Progenitor cell of endocrine pancreas (in vitro differentiated cells): Measurements from ENCODE around the gene SLC36A4. TPM values are rescaled to one million over a fixed set of nuclear protein-coding genes. Genes with fewer than 3 reads are reported as not detected.
A peak's percentile ranks its signal among the peaks of the same experiment; 100 is the strongest.

Source experiments
- DNase-seq: peaks from one replicate; pipeline ENCODE4 v3.0.0; 2021; ENCODE audit warnings: low spot score; ENCODE audit not compliant: unreplicated experiment
- H3K27ac Mint-ChIP-seq: 2 replicates; pipeline ENCODE4 v1.8.0; 2021; ENCODE audit warnings: mild to moderate bottlenecking, moderate library complexity, mixed read lengths
- H3K27me3 Mint-ChIP-seq: 2 replicates; pipeline ENCODE4 v1.8.0; 2021; ENCODE audit warnings: mixed read lengths
- H3K36me3 Mint-ChIP-seq: 2 replicates; pipeline ENCODE4 v1.8.0; 2022; ENCODE audit warnings: mixed read lengths; ENCODE audit not compliant: insufficient read depth
- H3K4me1 Mint-ChIP-seq: 2 replicates; pipeline ENCODE4 v1.8.0; 2021; ENCODE audit warnings: low read depth, mixed read lengths
- H3K4me3 Mint-ChIP-seq: 2 replicates; pipeline ENCODE4 v1.8.0; 2021; ENCODE audit warnings: low read depth, mild to moderate bottlenecking, moderate library complexity, mixed read lengths
- H3K9me3 Mint-ChIP-seq: 2 replicates; pipeline ENCODE4 v1.8.0; 2021; ENCODE audit warnings: low read depth, mixed read lengths
- total RNA-seq: library from RNA; stranded (reverse); gene quantifications from 2 replicates; pipeline ENCODE4 v1.2.1, GENCODE V29; 2021
- TF ChIP-seq, protein P1 (sequence below): fragments of 200-600 bp; sonication (generic); IDR thresholded peaks from one replicate; pipeline ENCODE4 v1.5.0; 2021; ENCODE audit warnings: antibody characterized with exemption, mild to moderate bottlenecking; ENCODE audit not compliant: unreplicated experiment

The SLC36A4 gene
- total RNA-seq, 1 donor from 2014 or later: 36.4 TPM

DNA sequence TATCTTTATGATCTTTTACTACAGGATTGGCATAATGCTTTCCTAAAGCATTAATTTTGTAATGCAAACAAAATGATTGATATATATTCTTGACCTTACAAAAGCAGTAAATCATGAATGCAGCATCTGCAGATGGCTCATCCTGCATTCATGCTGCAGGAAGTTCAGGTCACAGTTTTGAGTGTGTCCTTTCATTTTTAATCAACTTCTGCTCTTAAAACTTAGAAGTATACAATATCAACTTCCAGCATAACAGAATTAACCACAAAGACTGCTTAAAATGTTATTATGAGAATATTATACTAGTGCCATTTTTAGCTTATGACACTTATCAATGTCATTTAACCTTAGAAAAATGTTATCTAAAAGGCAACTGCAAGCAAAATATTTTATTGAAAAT is 54.0 kb downstream of the SLC36A4 start:
- Mint-ChIP-seq H3K4me1 (peaks cover 5% of the 10 kb centered on the region), H3K9me3 (no peaks in the 10 kb centered on the region), H3K27me3 (no peaks in the 10 kb centered on the region), H3K4me3 (no peak overlapping the region), H3K27ac (no peak overlapping the region), H3K36me3 (peaks cover 3% of the 10 kb centered on the region)
- no peak for DNase-seq
- TF ChIP-seq, protein P1, sequence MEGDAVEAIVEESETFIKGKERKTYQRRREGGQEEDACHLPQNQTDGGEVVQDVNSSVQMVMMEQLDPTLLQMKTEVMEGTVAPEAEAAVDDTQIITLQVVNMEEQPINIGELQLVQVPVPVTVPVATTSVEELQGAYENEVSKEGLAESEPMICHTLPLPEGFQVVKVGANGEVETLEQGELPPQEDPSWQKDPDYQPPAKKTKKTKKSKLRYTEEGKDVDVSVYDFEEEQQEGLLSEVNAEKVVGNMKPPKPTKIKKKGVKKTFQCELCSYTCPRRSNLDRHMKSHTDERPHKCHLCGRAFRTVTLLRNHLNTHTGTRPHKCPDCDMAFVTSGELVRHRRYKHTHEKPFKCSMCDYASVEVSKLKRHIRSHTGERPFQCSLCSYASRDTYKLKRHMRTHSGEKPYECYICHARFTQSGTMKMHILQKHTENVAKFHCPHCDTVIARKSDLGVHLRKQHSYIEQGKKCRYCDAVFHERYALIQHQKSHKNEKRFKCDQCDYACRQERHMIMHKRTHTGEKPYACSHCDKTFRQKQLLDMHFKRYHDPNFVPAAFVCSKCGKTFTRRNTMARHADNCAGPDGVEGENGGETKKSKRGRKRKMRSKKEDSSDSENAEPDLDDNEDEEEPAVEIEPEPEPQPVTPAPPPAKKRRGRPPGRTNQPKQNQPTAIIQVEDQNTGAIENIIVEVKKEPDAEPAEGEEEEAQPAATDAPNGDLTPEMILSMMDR: no peak

DNA sequence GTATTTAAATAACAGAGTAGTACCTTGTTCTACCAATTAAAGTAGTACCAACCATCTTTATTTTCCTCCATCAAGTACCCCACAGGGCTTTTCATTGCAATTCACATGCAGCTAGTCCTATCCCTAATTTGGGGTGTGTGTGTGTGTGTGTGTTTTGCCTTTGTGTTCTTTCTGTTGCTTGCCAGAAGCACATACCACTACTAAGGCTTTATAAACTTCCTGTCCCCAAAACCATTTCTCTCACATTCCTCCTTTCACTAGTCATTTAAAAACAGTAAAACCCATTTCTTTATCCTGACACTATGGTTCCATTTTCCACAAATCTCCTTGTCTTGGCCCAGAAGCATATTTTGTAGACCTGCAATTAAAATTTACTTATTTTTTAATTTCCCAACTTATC is 54.6 kb downstream of the SLC36A4 start:
- Mint-ChIP-seq H3K27ac (no peak overlapping the region), H3K9me3 (no peaks in the 10 kb centered on the region), H3K36me3 (peaks cover 3% of the 10 kb centered on the region), H3K4me1 (peaks cover 5% of the 10 kb centered on the region), H3K27me3 (no peaks in the 10 kb centered on the region), H3K4me3 (no peak overlapping the region)
- no peak for DNase-seq
- TF ChIP-seq, protein P1: no peak

DNA sequence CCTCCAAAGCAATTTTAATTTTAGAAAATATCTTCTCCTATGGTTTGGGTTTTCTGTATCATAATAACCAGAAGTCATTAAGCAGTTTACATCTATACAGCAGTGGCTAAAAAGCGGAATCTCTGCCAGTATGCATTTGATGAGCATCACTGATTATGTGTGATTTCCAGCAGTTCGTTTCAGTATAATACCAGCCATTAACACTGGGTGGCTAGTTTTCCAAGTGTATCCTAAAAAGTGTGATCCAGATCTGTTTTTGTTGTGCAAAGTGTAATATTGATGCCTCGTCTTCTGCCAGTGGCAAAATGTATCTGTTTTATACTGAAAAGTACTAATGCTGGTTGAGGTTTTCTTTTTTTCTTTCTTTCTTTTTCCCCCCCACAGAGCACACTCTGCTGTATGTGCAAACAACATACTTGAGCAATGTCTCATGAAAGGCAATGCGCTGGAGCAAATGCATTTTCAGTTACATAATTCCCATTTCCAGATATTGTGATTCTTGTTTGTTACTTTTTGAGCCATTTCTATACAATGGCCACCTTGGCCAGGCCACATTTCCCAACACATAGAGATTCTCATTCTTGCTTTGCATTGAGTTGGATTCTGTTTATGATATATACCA is 64.2 kb downstream of the SLC36A4 start:
- Mint-ChIP-seq H3K4me1 (peaks cover 4% of the 10 kb centered on the region), H3K4me3 (no peak overlapping the region), H3K27me3 (no peaks in the 10 kb centered on the region), H3K27ac (no peak overlapping the region), H3K36me3 (peaks cover 5% of the 10 kb centered on the region), H3K9me3 (peaks cover 4% of the 10 kb centered on the region)
- no peak for DNase-seq
- TF ChIP-seq, protein P1: no peak

DNA sequence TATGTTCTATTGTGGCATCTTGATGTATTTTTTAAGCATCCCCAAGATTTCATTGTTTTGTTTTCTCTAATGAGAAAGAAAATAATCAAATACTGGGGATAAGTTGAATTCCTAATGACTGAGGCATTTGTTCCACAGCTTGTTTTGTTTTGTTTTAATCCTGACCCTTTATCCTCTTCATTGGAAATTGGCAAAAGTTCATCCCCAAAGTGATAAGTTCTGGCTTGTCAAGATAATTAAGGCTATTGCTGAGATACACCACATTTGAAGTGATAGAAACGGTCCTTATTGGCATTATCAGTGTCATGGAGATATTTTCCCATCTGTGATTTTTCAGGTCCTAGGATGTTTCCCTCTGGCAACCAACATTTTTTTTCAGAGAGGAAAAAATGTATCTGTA is 65.0 kb downstream of the SLC36A4 start:
- Mint-ChIP-seq H3K27me3 (no peaks in the 10 kb centered on the region), H3K27ac (no peak overlapping the region), H3K9me3 (peaks cover 4% of the 10 kb centered on the region), H3K4me3 (no peak overlapping the region), H3K4me1 (peaks cover 4% of the 10 kb centered on the region), H3K36me3 (peaks cover 5% of the 10 kb centered on the region)
- TF ChIP-seq, protein P1: no peak
- DNase-seq: no peak

DNA sequence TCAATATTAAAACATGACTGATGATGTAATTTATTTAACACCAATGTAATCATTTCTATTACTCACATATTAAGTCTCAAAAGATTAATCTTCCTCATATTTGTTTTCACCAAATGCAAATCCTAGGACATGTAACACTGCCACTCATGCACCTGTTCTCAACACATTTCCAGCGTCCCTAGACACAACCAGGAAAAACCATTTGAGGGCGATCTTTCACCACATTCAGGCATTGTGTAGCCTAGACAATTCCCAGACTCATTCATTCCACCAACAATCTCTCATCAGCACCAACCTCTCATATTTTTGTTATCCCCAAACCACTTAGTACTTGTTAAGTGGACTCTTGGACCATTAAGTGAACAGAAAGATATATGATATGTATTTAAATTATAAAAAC is 66.1 kb downstream of the SLC36A4 start:
- Mint-ChIP-seq H3K36me3 (peaks cover 5% of the 10 kb centered on the region), H3K27me3 (no peaks in the 10 kb centered on the region), H3K4me3 (no peak overlapping the region), H3K4me1 (peaks cover 4% of the 10 kb centered on the region), H3K9me3 (peaks cover 4% of the 10 kb centered on the region), H3K27ac (no peak overlapping the region)
- no peak for DNase-seq
- TF ChIP-seq, protein P1: peak; percentile 40
